Panc1 (cell line): ENCODE results near the gene DDX52. TPM values are rescaled to one million over a fixed set of nuclear protein-coding genes. Genes with fewer than 3 reads are reported as not detected.

Experiments used
- ATAC-seq: fragments of 200-7000 bp; cut with Tn5 transposase; 2 replicates; pipeline ENCODE4 v1.9.1; 2020; ENCODE audit warnings: mild to moderate bottlenecking, moderate library complexity
- BruUV-seq: library from RNA; stranded (reverse); fragments of 400-500 nt; replicated peaks from 2 replicates; lab custom pipeline; 2021; lab: Mats Ljungman, UMichigan
- CTCF ChIA-PET: fragments of 300-600 bp; sonication (Branson Sonifier 250); formaldehyde crosslinking; loops from one replicate; lab custom pipeline; 2022; ENCODE audit warnings: antibody characterized with exemption; lab: Charles Lee
- POLR2A ChIA-PET: fragments of 300-600 bp; sonication (Branson Sonifier 250); formaldehyde crosslinking; loops from one replicate; lab custom pipeline; 2022; ENCODE audit warnings: antibody characterized with exemption; lab: Charles Lee
- DNase-seq: peaks from one replicate; pipeline ENCODE4 v3.0.0-alpha.2; 2010; ENCODE audit warnings: low read depth, low spot score
- H3K27ac ChIP-seq: 2 replicates; pipeline ENCODE4 v1.5.1; 2011; ENCODE audit warnings: mild to moderate bottlenecking, low read length, inconsistent platforms
- H3K27me3 ChIP-seq: fragments of 200-500 bp; sonication (Bioruptor generic); 2 replicates; pipeline ENCODE4 v1.6.0; 2014; ENCODE audit warnings: low read length, inconsistent platforms; ENCODE audit not compliant: control insufficient read depth, insufficient read depth
- H3K36me3 ChIP-seq: fragments of 200-500 bp; sonication (Bioruptor generic); 2 replicates; pipeline ENCODE4 v1.5.1; 2014; ENCODE audit warnings: inconsistent platforms, mild to moderate bottlenecking, low read length, moderate library complexity; ENCODE audit not compliant: control insufficient read depth, insufficient read depth
- H3K4me1 ChIP-seq: 2 replicates; pipeline ENCODE4 v1.5.1; 2011; ENCODE audit warnings: inconsistent platforms, mild to moderate bottlenecking, low read length, moderate library complexity; ENCODE audit not compliant: control insufficient read depth, insufficient read depth
- H3K4me3 ChIP-seq, 2 experiments: 2 replicates each; pipeline ENCODE4 v1.5.1; 2011 to 2012; ENCODE audit warnings: low read depth in 2 of 2, low read length in 2 of 2, mild to moderate bottlenecking in 2 of 2, inconsistent platforms in 1 of 2, moderate library complexity in 1 of 2
- H3K9me3 ChIP-seq: fragments of 200-500 bp; sonication (Bioruptor generic); 2 replicates; pipeline ENCODE4 v1.5.1; 2014; ENCODE audit warnings: low read depth, mild to moderate bottlenecking, inconsistent platforms, low read length, moderate library complexity; ENCODE audit not compliant: control insufficient read depth, insufficient read depth
- POLR2AphosphoS5 ChIP-seq: IDR thresholded peaks from 2 replicates; pipeline ENCODE4 v1.6.1; 2012; ENCODE audit warnings: mild to moderate bottlenecking, low read depth, low read length, moderate library complexity
- SIN3A ChIP-seq: IDR thresholded peaks from 2 replicates; pipeline ENCODE4 v1.6.1; 2012; ENCODE audit warnings: low read depth, mild to moderate bottlenecking, low read length, moderate library complexity, borderline replicate concordance; ENCODE audit not compliant: insufficient read depth
- TCF7L2 ChIP-seq: IDR thresholded peaks from 2 replicates; pipeline ENCODE4 v1.6.1; 2011; ENCODE audit warnings: mild to moderate bottlenecking, low read depth, low read length, inconsistent platforms
- in situ Hi-C: cut with HindIII; loops from 2 replicates; pipeline ENCODE4 v1.10.0; 2016; ENCODE audit warnings: low sequenced_read_pairs, low pct_unique_long_range_greater_than_20kb
- intact Hi-C: fragments of 100-400 bp; cut with micrococcal nuclease; formaldehyde crosslinking; loops from one replicate; pipeline ENCODE4 v1.10.0; 2022; ENCODE audit not compliant: unreplicated experiment
- total RNA-seq: library from RNA; stranded (reverse); gene quantifications from one replicate; pipeline ENCODE4 v1.2.1, GENCODE V29; 2021; ENCODE audit not compliant: unreplicated experiment
- TF ChIP-seq, protein P1 (sequence below), 2 experiments: IDR thresholded peaks; 2 replicates each; pipeline ENCODE4 v1.6.1; 2011 to 2012; ENCODE audit warnings: low read depth in 2 of 2, control low read depth in 1 of 2, low read length in 1 of 2, mild to moderate bottlenecking in 1 of 2, moderate library complexity in 1 of 2; ENCODE audit not compliant: insufficient read depth in 1 of 2
- TF ChIP-seq, protein P2 (sequence below): fragments of 450-650 bp; IDR thresholded peaks from 2 replicates; pipeline ENCODE4 v1.5.1; 2017; ENCODE audit warnings: mild to moderate bottlenecking

The DDX52 gene
- total RNA-seq, 1 experiment from 2014 or later = 16.5 TPM

DNA sequence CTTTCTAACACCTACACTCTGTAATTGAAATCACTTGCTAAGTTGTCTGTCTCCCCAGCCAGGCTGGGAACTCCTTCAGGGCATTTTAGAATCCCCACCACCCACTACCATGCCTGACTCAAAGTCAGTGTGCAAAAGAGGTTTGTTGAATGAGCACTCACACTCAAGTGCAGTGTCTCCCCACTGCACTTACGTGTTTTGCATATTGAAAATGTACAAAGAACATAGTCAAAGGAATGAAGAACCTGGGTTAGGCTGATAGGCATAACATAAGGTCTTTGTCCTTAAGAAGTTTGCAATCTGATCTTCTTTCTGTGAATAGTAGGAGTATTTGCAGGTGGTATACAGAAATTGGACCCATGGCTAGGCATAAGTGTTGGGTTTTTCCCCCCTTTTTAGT lies 33.8 kb upstream of the DDX52 start:
- in situ Hi-C loops (no loop called here), intact Hi-C loops (no loop called here)
- TF ChIP-seq TCF7L2 (no peak), SIN3A (no peak), POLR2AphosphoS5 (no peak)
- TF ChIP-seq, protein P1, sequence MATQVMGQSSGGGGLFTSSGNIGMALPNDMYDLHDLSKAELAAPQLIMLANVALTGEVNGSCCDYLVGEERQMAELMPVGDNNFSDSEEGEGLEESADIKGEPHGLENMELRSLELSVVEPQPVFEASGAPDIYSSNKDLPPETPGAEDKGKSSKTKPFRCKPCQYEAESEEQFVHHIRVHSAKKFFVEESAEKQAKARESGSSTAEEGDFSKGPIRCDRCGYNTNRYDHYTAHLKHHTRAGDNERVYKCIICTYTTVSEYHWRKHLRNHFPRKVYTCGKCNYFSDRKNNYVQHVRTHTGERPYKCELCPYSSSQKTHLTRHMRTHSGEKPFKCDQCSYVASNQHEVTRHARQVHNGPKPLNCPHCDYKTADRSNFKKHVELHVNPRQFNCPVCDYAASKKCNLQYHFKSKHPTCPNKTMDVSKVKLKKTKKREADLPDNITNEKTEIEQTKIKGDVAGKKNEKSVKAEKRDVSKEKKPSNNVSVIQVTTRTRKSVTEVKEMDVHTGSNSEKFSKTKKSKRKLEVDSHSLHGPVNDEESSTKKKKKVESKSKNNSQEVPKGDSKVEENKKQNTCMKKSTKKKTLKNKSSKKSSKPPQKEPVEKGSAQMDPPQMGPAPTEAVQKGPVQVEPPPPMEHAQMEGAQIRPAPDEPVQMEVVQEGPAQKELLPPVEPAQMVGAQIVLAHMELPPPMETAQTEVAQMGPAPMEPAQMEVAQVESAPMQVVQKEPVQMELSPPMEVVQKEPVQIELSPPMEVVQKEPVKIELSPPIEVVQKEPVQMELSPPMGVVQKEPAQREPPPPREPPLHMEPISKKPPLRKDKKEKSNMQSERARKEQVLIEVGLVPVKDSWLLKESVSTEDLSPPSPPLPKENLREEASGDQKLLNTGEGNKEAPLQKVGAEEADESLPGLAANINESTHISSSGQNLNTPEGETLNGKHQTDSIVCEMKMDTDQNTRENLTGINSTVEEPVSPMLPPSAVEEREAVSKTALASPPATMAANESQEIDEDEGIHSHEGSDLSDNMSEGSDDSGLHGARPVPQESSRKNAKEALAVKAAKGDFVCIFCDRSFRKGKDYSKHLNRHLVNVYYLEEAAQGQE (IDR thresholded peaks at IDR 0.05; ENCODE audit: insufficient read depth in 1 of 2, low read depth in 2 of 2, low read length in 1 of 2) = no peak
- TF ChIP-seq, protein P2, sequence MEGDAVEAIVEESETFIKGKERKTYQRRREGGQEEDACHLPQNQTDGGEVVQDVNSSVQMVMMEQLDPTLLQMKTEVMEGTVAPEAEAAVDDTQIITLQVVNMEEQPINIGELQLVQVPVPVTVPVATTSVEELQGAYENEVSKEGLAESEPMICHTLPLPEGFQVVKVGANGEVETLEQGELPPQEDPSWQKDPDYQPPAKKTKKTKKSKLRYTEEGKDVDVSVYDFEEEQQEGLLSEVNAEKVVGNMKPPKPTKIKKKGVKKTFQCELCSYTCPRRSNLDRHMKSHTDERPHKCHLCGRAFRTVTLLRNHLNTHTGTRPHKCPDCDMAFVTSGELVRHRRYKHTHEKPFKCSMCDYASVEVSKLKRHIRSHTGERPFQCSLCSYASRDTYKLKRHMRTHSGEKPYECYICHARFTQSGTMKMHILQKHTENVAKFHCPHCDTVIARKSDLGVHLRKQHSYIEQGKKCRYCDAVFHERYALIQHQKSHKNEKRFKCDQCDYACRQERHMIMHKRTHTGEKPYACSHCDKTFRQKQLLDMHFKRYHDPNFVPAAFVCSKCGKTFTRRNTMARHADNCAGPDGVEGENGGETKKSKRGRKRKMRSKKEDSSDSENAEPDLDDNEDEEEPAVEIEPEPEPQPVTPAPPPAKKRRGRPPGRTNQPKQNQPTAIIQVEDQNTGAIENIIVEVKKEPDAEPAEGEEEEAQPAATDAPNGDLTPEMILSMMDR = no peak
- DNase-seq (no peak), ATAC-seq (no peak)
- Histone ChIP-seq H3K27me3 (no peaks in the 10 kb centered on the region), H3K4me3 (no peak overlapping the region), H3K27ac (no peak overlapping the region), H3K9me3 (no peaks in the 10 kb centered on the region), H3K4me1 (no peaks in the 10 kb centered on the region), H3K36me3 (no peaks in the 10 kb centered on the region)
- ChIA-PET CTCF (no interaction called here), POLR2A (no interaction called here)
- no TSS peak for BruUV-seq

DNA sequence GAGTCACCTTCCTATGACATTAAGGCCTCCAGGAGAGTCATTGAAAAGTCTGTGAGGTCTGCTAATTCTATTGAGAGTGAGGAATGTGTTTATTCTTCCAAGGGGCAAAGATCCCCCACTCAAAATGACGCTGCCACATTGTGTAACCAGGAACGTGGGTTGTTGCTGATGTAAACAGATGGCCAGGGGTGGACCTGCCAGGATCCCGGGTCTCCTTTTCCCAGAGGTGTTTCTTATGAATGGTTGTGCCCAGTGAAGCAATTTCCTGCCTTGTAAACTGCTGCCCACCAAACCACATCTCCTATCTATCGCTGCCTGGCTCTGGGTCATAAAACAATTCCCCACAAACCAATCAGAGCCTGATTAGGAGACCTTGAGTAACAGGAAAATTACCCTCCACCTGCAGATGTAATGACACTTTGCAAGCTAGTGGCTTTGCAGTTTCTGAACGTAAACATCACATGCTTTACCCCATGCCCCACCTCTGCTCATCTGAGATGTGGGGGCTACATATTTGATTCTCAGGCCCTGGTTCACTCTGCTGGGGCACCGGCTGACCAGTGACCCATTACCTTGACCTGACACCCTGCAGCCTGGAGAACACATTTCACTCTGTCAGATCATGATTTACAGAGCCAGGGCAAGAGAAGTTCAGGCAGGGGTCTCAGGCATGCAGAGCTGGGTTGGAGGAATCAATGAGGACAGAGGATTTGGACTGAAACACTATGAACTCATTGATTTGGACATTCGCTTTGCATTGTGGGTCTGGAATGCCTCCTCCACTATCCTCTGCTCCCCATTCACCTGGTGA lies 33.1 kb upstream of the DDX52 start:
- intact Hi-C loops (no loop called here), in situ Hi-C loops (no loop called here)
- H3K27ac ChIP-seq = no peak overlapping the region
- ATAC-seq (no peak), DNase-seq (no peak)
- H3K27me3 ChIP-seq = no peaks in the 10 kb centered on the region
- BruUV-seq = no TSS peak
- POLR2A ChIA-PET = no interaction called here
- CTCF ChIA-PET = no interaction called here
- no peaks in the 10 kb centered on the region for H3K9me3 ChIP-seq
- no peaks in the 10 kb centered on the region for H3K36me3 ChIP-seq
- H3K4me3 ChIP-seq = no peak overlapping the region
- H3K4me1 ChIP-seq = no peaks in the 10 kb centered on the region
- TF ChIP-seq TCF7L2 (no peak), SIN3A (no peak), POLR2AphosphoS5 (no peak)
- TF ChIP-seq, protein P2 = no peak
- TF ChIP-seq, protein P1 (IDR thresholded peaks at IDR 0.05; ENCODE audit: insufficient read depth in 1 of 2, low read depth in 2 of 2, low read length in 1 of 2) = no peak
